CD14-positive monocyte (primary cell): ENCODE measurements around the gene CTBP2. TPM values are rescaled to one million over a fixed set of nuclear protein-coding genes. Genes with fewer than 3 reads are reported as not detected.
"Not testable (repeated sequence)": the region's sequence is repeated elsewhere in the genome, so short reads cannot be mapped to it uniquely, and the experiment has no call there.

Source experiments
- DNase-seq, 3 donors: peaks; one replicate each; pipeline ENCODE4 v3.0.0-alpha.2; 2011 to 2022
- H2AFZ ChIP-seq: 2 replicates; pipeline ENCODE4 v1.6.0; 2012; ENCODE audit warnings: mild to moderate bottlenecking, low read depth, low read length, inconsistent platforms; ENCODE audit not compliant: insufficient read depth, poor library complexity, severe bottlenecking
- H3K27ac ChIP-seq, 2 donors: 1 replicate in 1 of 2; 2 replicates in 1 of 2; pipeline ENCODE4 v1.5.1; 2012 to 2013; ENCODE audit warnings: low read length in 2 of 2, control low read depth in 1 of 2, inconsistent platforms in 1 of 2, low read depth in 1 of 2, mild to moderate bottlenecking in 1 of 2
- H3K27me3 ChIP-seq, 2 donors: one replicate each; pipeline versions ENCODE4 v1.6.0 to v1.6.1; 2011 to 2013; ENCODE audit warnings: low read length in 2 of 2; ENCODE audit not compliant: control insufficient read depth in 2 of 2, insufficient read depth in 2 of 2
- H3K36me3 ChIP-seq, 2 donors: replicated peaks in 1 of 2; 1 replicate in 1 of 2; 2 replicates in 1 of 2; pipeline versions ENCODE4 v1.5.1 to v1.6.1; 2012 to 2013; ENCODE audit warnings: low read length in 2 of 2, control low read depth in 1 of 2, inconsistent platforms in 1 of 2, mild to moderate bottlenecking in 1 of 2; ENCODE audit not compliant: insufficient read depth in 2 of 2, control insufficient read depth in 1 of 2
- H3K4me1 ChIP-seq, 2 donors: 1 replicate in 1 of 2; 2 replicates in 1 of 2; pipeline versions ENCODE4 v1.5.1 to v1.6.1; 2012 to 2013; ENCODE audit warnings: low read length in 2 of 2, control low read depth in 1 of 2, inconsistent platforms in 1 of 2, mild to moderate bottlenecking in 1 of 2, moderate library complexity in 1 of 2; ENCODE audit not compliant: insufficient read depth in 2 of 2, control insufficient read depth in 1 of 2
- H3K4me2 ChIP-seq: replicated peaks from 2 replicates; pipeline ENCODE3; 2012; ENCODE audit warnings: low read length, moderate library complexity, mild to moderate bottlenecking; ENCODE audit not compliant: poor library complexity, severe bottlenecking; ENCODE audit errors: extremely low read depth
- H3K4me3 ChIP-seq, 3 experiments: fragments of 200-600 bp in 1 of 3; sonication (generic) in 1 of 3; replicated peaks in 1 of 3; 1 replicate in 2 of 3; 2 replicates in 1 of 3; pipeline ENCODE4 v1.5.1; 2011 to 2013; ENCODE audit warnings: low read length in 3 of 3, mild to moderate bottlenecking in 3 of 3, control low read depth in 2 of 3, low read depth in 2 of 3, inconsistent platforms in 1 of 3, moderate library complexity in 1 of 3
- H3K79me2 ChIP-seq: 2 replicates; pipeline ENCODE4 v1.6.0; 2012; ENCODE audit warnings: mild to moderate bottlenecking, control low read depth, inconsistent platforms, low read length, moderate library complexity; ENCODE audit not compliant: insufficient read depth
- H3K9ac ChIP-seq: 2 replicates; pipeline ENCODE4 v1.6.0; 2017; ENCODE audit warnings: low read length, mild to moderate bottlenecking; ENCODE audit not compliant: insufficient read depth, poor library complexity, severe bottlenecking
- H3K9me3 ChIP-seq, 2 donors: replicated peaks in 1 of 2; 1 replicate in 1 of 2; 2 replicates in 1 of 2; pipeline versions ENCODE4 v1.5.1 to v1.6.1; 2012 to 2013; ENCODE audit warnings: low read length in 2 of 2, control low read depth in 1 of 2; ENCODE audit not compliant: control insufficient read depth in 1 of 2, insufficient read depth in 1 of 2
- H4K20me1 ChIP-seq: 2 replicates; pipeline ENCODE4 v1.6.0; 2012; ENCODE audit warnings: mild to moderate bottlenecking, low read length, control low read depth, moderate library complexity; ENCODE audit not compliant: insufficient read depth
- H3K27ac Mint-ChIP-seq, 7 donors: one replicate each; pipeline ENCODE4 v1.8.0; 2020; ENCODE audit warnings: mild to moderate bottlenecking in 7 of 7, mixed read lengths in 7 of 7, moderate library complexity in 6 of 7, inconsistent platforms in 2 of 7
- H3K27me3 Mint-ChIP-seq, 3 donors: one replicate each; pipeline ENCODE4 v1.8.0; 2021 to 2022; ENCODE audit warnings: low read depth in 3 of 3, mild to moderate bottlenecking in 3 of 3, mixed read lengths in 3 of 3, moderate library complexity in 3 of 3, inconsistent platforms in 1 of 3
- H3K36me3 Mint-ChIP-seq, 2 donors: one replicate each; pipeline ENCODE4 v1.8.0; 2020; ENCODE audit warnings: mixed read lengths in 2 of 2, inconsistent platforms in 1 of 2, mild to moderate bottlenecking in 1 of 2
- H3K4me1 Mint-ChIP-seq: one replicate; pipeline ENCODE4 v1.8.0; 2020; ENCODE audit warnings: mild to moderate bottlenecking, mixed read lengths
- H3K4me3 Mint-ChIP-seq, 2 donors: one replicate each; pipeline ENCODE4 v1.8.0; 2020; ENCODE audit warnings: mild to moderate bottlenecking in 2 of 2, mixed read lengths in 2 of 2, moderate library complexity in 1 of 2
- H3K9me3 Mint-ChIP-seq, 7 donors: one replicate each; pipeline ENCODE4 v1.8.0; 2020 to 2022; ENCODE audit warnings: mixed read lengths in 7 of 7, mild to moderate bottlenecking in 6 of 7, moderate library complexity in 6 of 7, inconsistent platforms in 2 of 7
- CTCF ChIP-seq: fragments of 200-600 bp; IDR thresholded peaks from one replicate; pipeline ENCODE4 v1.8.0; 2022; ENCODE audit warnings: antibody characterized with exemption, mild to moderate bottlenecking
- WGBS: methylation state at CpG from one replicate; pipeline ENCODE4 v1.1.5; 2013; ENCODE audit warnings: missing lambda C conversion rate; ENCODE audit not compliant: insufficient coverage; 5-methylcytosine and 5-hydroxymethylcytosine counted together
- intact Hi-C, 2 donors: fragments of 100-400 bp; cut with micrococcal nuclease; formaldehyde crosslinking; loops; one replicate each; pipeline versions ENCODE4 v1.15.0 to v1.15.1; 2023
- polyA plus RNA-seq, 3 donors: library from polyadenylated mRNA; depleted of rRNA in 1 of 3; unstranded in 2 of 3; stranded (reverse) in 1 of 3; fragments of 300-500 nt in 2 of 3; fragments of >200 nt in 1 of 3; fragmentation: Illumina TruSeq in 2 of 3; gene quantifications; 1 replicate in 2 of 3; 2 replicates in 1 of 3; pipeline ENCODE4 v1.2.3, GENCODE V29; 2012 to 2021

CTBP2 gene
- polyA plus RNA-seq, 3 donors = 40.9 to 87.1 (median 41.1) TPM

GRCh38 chr10:125083576-125083920, 76.8 kb downstream of the CTBP2 start:
- Histone ChIP-seq H2AFZ (no peak overlapping the region), H3K9me3 (no peaks in the 10 kb centered on the region), H3K79me2 (peaks cover 98% of the 10 kb centered on the region), H3K27ac (no peak overlapping the region), H3K36me3 (peaks cover 28 to 85% of the 10 kb centered on the region in 2 donors), H4K20me1 (peaks cover 100% of the 10 kb centered on the region), H3K9ac (no peak overlapping the region), H3K4me1 (no peaks in the 10 kb centered on the region), H3K4me2 (no peak overlapping the region), H3K27me3 (no peaks in the 10 kb centered on the region), H3K4me3 (no peak overlapping the region)
- Mint-ChIP-seq H3K27me3 (no peaks in the 10 kb centered on the region), H3K36me3 (peaks cover 56 to 80% of the 10 kb centered on the region in 2 donors), H3K4me1 (peaks cover 2% of the 10 kb centered on the region), H3K4me3 (no peak overlapping the region), H3K27ac (peak overlapping the region in 2 of 7 donors; percentile 5 to 46), H3K9me3 (no peaks in the 10 kb centered on the region)
- DNase-seq = no peak
- WGBS = 96% methylated on average over 9 of the region's 10 CpGs
- intact Hi-C loops = no loop called here
- TF ChIP-seq CTCF = no peak

GRCh38 chr10:125082881-125083575, 77.3 kb downstream of the CTBP2 start:
- Histone ChIP-seq H4K20me1 (peaks cover 100% of the 10 kb centered on the region), H3K9ac (no peak overlapping the region), H3K27me3 (no peaks in the 10 kb centered on the region), H3K4me2 (no peak overlapping the region), H3K9me3 (no peaks in the 10 kb centered on the region), H3K4me1 (no peaks in the 10 kb centered on the region), H2AFZ (no peak overlapping the region), H3K4me3 (no peak overlapping the region), H3K79me2 (peaks cover 98% of the 10 kb centered on the region), H3K36me3 (peaks cover 22 to 79% of the 10 kb centered on the region in 2 donors), H3K27ac (no peak overlapping the region)
- TF ChIP-seq CTCF = no peak
- Mint-ChIP-seq H3K36me3 (peaks cover 54 to 81% of the 10 kb centered on the region in 2 donors), H3K27ac (peak overlapping the region in 2 of 7 donors; percentile 1 to 36), H3K9me3 (no peaks in the 10 kb centered on the region), H3K4me1 (peaks cover 2% of the 10 kb centered on the region), H3K4me3 (no peak overlapping the region), H3K27me3 (no peaks in the 10 kb centered on the region)
- no peak for DNase-seq
- WGBS = 99% methylated on average over 12 of the region's 15 CpGs
- intact Hi-C loops = no loop called here

- H3K27ac Mint-ChIP-seq = peak overlapping the region in 1 of 7 donors; percentile 66
- H3K27me3 ChIP-seq, H3K4me1 Mint-ChIP-seq, H3K4me3 ChIP-seq, H3K4me1 ChIP-seq, H2AFZ ChIP-seq, intact Hi-C loops, H3K27ac ChIP-seq, H3K9me3 Mint-ChIP-seq, H3K4me2 ChIP-seq, DNase-seq, H3K27me3 Mint-ChIP-seq, H3K4me3 Mint-ChIP-seq, H3K9ac ChIP-seq, H3K9me3 ChIP-seq: not testable (repeated sequence)
- 97% methylated on average over 10 of the region's 13 CpGs for WGBS
- Histone ChIP-seq H4K20me1 (peaks cover 100% of the 10 kb centered on the region), H3K36me3 (peaks cover 20 to 77% of the 10 kb centered on the region in 2 donors), H3K79me2 (peaks cover 98% of the 10 kb centered on the region)
- H3K36me3 Mint-ChIP-seq = peaks cover 48 to 81% of the 10 kb centered on the region in 2 donors
Observed at GRCh38 chr10:125082471-125082870, 77.9 kb downstream of the CTBP2 start.
